HepG2 (cell line): Measurements from ENCODE around the gene ATP6V0D1. TPM values are rescaled to one million over a fixed set of nuclear protein-coding genes. Genes with fewer than 3 reads are reported as not detected.
A peak's percentile ranks its signal among the peaks of the same experiment; 100 is the strongest.

ENCODE experiments used
- ATAC-seq: fragments of 200-7000 bp; cut with Tn5 transposase; 3 replicates; pipeline ENCODE4 v1.9.1; 2020; ENCODE audit warnings: mild to moderate bottlenecking, moderate library complexity
- BruUV-seq: library from RNA; stranded (reverse); fragments of 400-500 nt; replicated peaks from 2 replicates; lab custom pipeline; 2021; lab: Mats Ljungman, UMichigan
- CTCF ChIA-PET: fragments of 300-600 bp; formaldehyde crosslinking; extraction: SDS; loops from one replicate; lab custom pipeline; 2021; ENCODE audit warnings: low total read pairs, inconsistent platforms, low intra/inter-chr PET ratio; lab: Yijun Ruan, JAX
- POLR2A ChIA-PET: fragments of 350-600 bp; sonication (Branson Sonifier 250); formaldehyde crosslinking; loops from one replicate; lab custom pipeline; 2020; ENCODE audit warnings: antibody characterized with exemption, inconsistent platforms; lab: Yijun Ruan, JAX
- DNase-seq: peaks from one replicate; pipeline ENCODE4 v3.0.0-alpha.2; 2015; ENCODE audit warnings: low spot score
- FAIRE-seq: peaks from 3 replicates; lab custom pipeline; 2011; peaks lifted over from hg19 to GRCh38; lab: Jason Lieb, UNC
- H2AFZ ChIP-seq: one replicate; pipeline ENCODE4 v1.6.1; 2011; ENCODE audit warnings: low read length, inconsistent platforms
- H3K27ac ChIP-seq: fragments of 300-600 bp; 3 replicates; pipeline ENCODE4 v1.8.0; 2011; ENCODE audit warnings: mixed run types, mild to moderate bottlenecking, mixed read lengths, low read length, inconsistent platforms; ENCODE audit not compliant: insufficient read depth; ENCODE audit errors: extremely low read length
- H3K27me3 ChIP-seq, 2 experiments: fragments of 200-600 bp in 1 of 2; 2 replicates in 1 of 2; 3 replicates in 1 of 2; pipeline versions ENCODE4 v1.6.0 to v1.8.0; 2011; ENCODE audit warnings: low read length in 2 of 2, mild to moderate bottlenecking in 2 of 2, moderate library complexity in 2 of 2, inconsistent platforms in 1 of 2; ENCODE audit not compliant: insufficient read depth in 2 of 2, control insufficient read depth in 1 of 2
- H3K36me3 ChIP-seq, 2 experiments: fragments of 200-600 bp in 1 of 2; replicated peaks in 1 of 2; 2 replicates in 1 of 2; 3 replicates in 1 of 2; pipeline versions ENCODE4 v1.5.1 to v1.8.0; 2011; ENCODE audit warnings: low read length in 2 of 2, inconsistent platforms in 1 of 2; ENCODE audit not compliant: insufficient read depth in 2 of 2, control insufficient read depth in 1 of 2
- H3K4me1 ChIP-seq: 2 replicates; pipeline ENCODE4 v1.5.1; 2012; ENCODE audit warnings: low read length, inconsistent platforms; ENCODE audit not compliant: insufficient read depth
- H3K4me2 ChIP-seq: 2 replicates; pipeline ENCODE4 v1.6.0; 2011; ENCODE audit warnings: low read depth, low read length, inconsistent platforms
- H3K4me3 ChIP-seq, 3 experiments: fragments of 200-600 bp in 1 of 3; sonication (generic), shearing (Covaris generic) in 1 of 3; replicated peaks in 1 of 3; 2 replicates each; pipeline ENCODE4 v1.5.1; 2011 to 2016; ENCODE audit warnings: low read length in 3 of 3, inconsistent platforms in 2 of 3, low read depth in 2 of 3, mild to moderate bottlenecking in 2 of 3, control low read depth in 1 of 3, mixed read lengths in 1 of 3; ENCODE audit not compliant: insufficient read depth in 1 of 3
- H3K79me2 ChIP-seq: one replicate; pipeline ENCODE4 v1.6.1; 2011; ENCODE audit warnings: low read length, inconsistent platforms; ENCODE audit not compliant: insufficient read depth
- H3K9ac ChIP-seq: 2 replicates; pipeline ENCODE4 v1.6.0; 2011; ENCODE audit warnings: mild to moderate bottlenecking, low read depth, low read length, inconsistent platforms; ENCODE audit not compliant: insufficient read depth
- H3K9me3 ChIP-seq: 2 replicates; pipeline ENCODE4 v1.5.1; 2012; ENCODE audit warnings: mild to moderate bottlenecking, low read length
- H4K20me1 ChIP-seq: 2 replicates; pipeline ENCODE4 v1.6.0; 2011; ENCODE audit warnings: inconsistent platforms, mild to moderate bottlenecking, low read length, moderate library complexity; ENCODE audit not compliant: insufficient read depth
- CTCF ChIP-seq: sonication (generic); formaldehyde crosslinking; IDR thresholded peaks from 2 replicates; pipeline ENCODE4 v1.5.0; 2020; ENCODE audit warnings: mild to moderate bottlenecking, missing genetic modification reagents, moderate library complexity
- HNRNPLL ChIP-seq: fragments of 200-400 bp; formaldehyde crosslinking; IDR thresholded peaks from 2 replicates; pipeline ENCODE4 v1.6.1; 2017; ENCODE audit warnings: mild to moderate bottlenecking, low read depth, low read length; ENCODE audit not compliant: poor library complexity, severe bottlenecking
- KDM3A ChIP-seq: IDR thresholded peaks from 2 replicates; pipeline ENCODE4 v1.6.1; 2018; ENCODE audit warnings: low read depth, missing compliant biosample characterization
- MAFK ChIP-seq, 2 experiments: IDR thresholded peaks in 1 of 2; conservative IDR thresholded peaks in 1 of 2; 2 replicates each; pipeline ENCODE4 v1.6.1; 2011; ENCODE audit warnings: improper control_type of control experiment in 2 of 2, low read length in 2 of 2
- SALL1 ChIP-seq: sonication (generic); formaldehyde crosslinking; IDR thresholded peaks from 2 replicates; pipeline ENCODE4 v1.8.0; 2022; ENCODE audit warnings: mild to moderate bottlenecking, missing genetic modification reagents
- U2AF2 ChIP-seq: fragments of 200-400 bp; formaldehyde crosslinking; IDR thresholded peaks from 2 replicates; pipeline ENCODE4 v1.6.1; 2017; ENCODE audit warnings: low read depth, mild to moderate bottlenecking, low read length
- ZNF350 ChIP-seq: sonication (generic); formaldehyde crosslinking; IDR thresholded peaks from 2 replicates; pipeline ENCODE4 v1.4.0; 2020; ENCODE audit warnings: mild to moderate bottlenecking, low read depth, missing genetic modification reagents, borderline replicate concordance
- ZNF44 ChIP-seq: sonication (generic); formaldehyde crosslinking; IDR thresholded peaks from 2 replicates; pipeline ENCODE4 v1.5.1; 2020; ENCODE audit warnings: mild to moderate bottlenecking, missing genetic modification reagents
- ZSCAN29 ChIP-seq: sonication (generic); formaldehyde crosslinking; conservative IDR thresholded peaks from 2 replicates; pipeline ENCODE4 v1.4.0; 2020; ENCODE audit warnings: mild to moderate bottlenecking, missing genetic modification reagents
- WGBS: methylation state at CpG from one replicate; pipeline ENCODE4 v1.1.6; 2017; ENCODE audit warnings: low lambda C conversion rate; 5-methylcytosine and 5-hydroxymethylcytosine counted together
- in situ Hi-C: cut with HindIII; loops from 2 replicates; pipeline ENCODE4 v1.10.0; 2017; ENCODE audit warnings: low pct_unique_long_range_greater_than_20kb; ENCODE audit not compliant: extremely low pct_ligation_motif_present
- intact Hi-C: fragments of 100-400 bp; cut with micrococcal nuclease; formaldehyde crosslinking; loops from one replicate; pipeline ENCODE4 v1.10.0; 2022; ENCODE audit not compliant: unreplicated experiment
- polyA plus RNA-seq, 8 experiments: library from polyadenylated mRNA; depleted of rRNA in 3 of 8; stranded (reverse) in 7 of 8; unstranded in 1 of 8; fragments of >200 nt; fragmentation: Illumina TruSeq in 4 of 8; extraction: Trizol in 4 of 8; gene quantifications; 2 replicates each; pipeline versions ENCODE4 v1.2.1 to v1.2.3, GENCODE V29; 2011 to 2016; ENCODE audit warnings: low read depth in 4 of 8, missing spikeins in 1 of 8, mixed read lengths in 1 of 8; ENCODE audit not compliant: insufficient read depth in 1 of 8
- total RNA-seq, 5 experiments: library from RNA; depleted of rRNA; stranded (reverse); fragments of >200 nt; fragmentation: Illumina TruSeq; extraction: Trizol; gene quantifications; 2 replicates each; pipeline ENCODE4 v1.2.3, GENCODE V29; 2016; ENCODE audit warnings: low read depth in 1 of 5
- TF ChIP-seq, protein P1 (sequence below): sonication (generic); formaldehyde crosslinking; IDR thresholded peaks from 2 replicates; pipeline ENCODE4 v1.4.0; 2020; ENCODE audit warnings: mild to moderate bottlenecking, missing genetic modification reagents
- TF ChIP-seq, protein P2 (sequence below): sonication (generic); formaldehyde crosslinking; IDR thresholded peaks from 2 replicates; pipeline ENCODE4 v1.8.0; 2022; ENCODE audit warnings: mild to moderate bottlenecking, missing genetic modification reagents

Gene ATP6V0D1
- total and polyA plus RNA-seq, 2 of the 13 experiments (the other 11 are each of a cell fraction or from before 2014, with no cell fraction given): 51.1 to 61.3 TPM

- Histone ChIP-seq H3K36me3 (no peaks in the 10 kb centered on the region), H3K4me2 (peak overlapping the region; percentile 60), H3K79me2 (no peaks in the 10 kb centered on the region), H3K4me1 (peaks cover 50% of the 10 kb centered on the region), H3K9ac (peak overlapping the region; percentile 50), H3K27me3 (peaks cover 0 to 26% of the 10 kb centered on the region in 2 experiments; a peak in 4 of 5 replicates), H3K9me3 (no peaks in the 10 kb centered on the region), H2AFZ (no peak overlapping the region), H3K27ac (no peak overlapping the region), H4K20me1 (no peaks in the 10 kb centered on the region), H3K4me3 (no peak overlapping the region)
- in situ Hi-C loops (no loop called here), intact Hi-C loops (no loop called here)
- WGBS: 44% methylated on average over 9 of the region's 15 CpGs
- FAIRE-seq: no peak
- ChIA-PET POLR2A (no interaction called here), CTCF (no interaction called here)
- BruUV-seq: no TSS peak
- no peak for ATAC-seq
- TF ChIP-seq, protein P1, sequence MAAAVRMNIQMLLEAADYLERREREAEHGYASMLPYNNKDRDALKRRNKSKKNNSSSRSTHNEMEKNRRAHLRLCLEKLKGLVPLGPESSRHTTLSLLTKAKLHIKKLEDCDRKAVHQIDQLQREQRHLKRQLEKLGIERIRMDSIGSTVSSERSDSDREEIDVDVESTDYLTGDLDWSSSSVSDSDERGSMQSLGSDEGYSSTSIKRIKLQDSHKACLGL: 0 out of 2 replicates have a peak, but pooled peaks have one; percentile 6
- no peak for TF ChIP-seq KDM3A (CRISPR knock-in tag)
- DNase-seq: no peak
These were observed 83.7 kb downstream of the ATP6V0D1 start for GRCh38 chr16:67397036-67397801.

DNA sequence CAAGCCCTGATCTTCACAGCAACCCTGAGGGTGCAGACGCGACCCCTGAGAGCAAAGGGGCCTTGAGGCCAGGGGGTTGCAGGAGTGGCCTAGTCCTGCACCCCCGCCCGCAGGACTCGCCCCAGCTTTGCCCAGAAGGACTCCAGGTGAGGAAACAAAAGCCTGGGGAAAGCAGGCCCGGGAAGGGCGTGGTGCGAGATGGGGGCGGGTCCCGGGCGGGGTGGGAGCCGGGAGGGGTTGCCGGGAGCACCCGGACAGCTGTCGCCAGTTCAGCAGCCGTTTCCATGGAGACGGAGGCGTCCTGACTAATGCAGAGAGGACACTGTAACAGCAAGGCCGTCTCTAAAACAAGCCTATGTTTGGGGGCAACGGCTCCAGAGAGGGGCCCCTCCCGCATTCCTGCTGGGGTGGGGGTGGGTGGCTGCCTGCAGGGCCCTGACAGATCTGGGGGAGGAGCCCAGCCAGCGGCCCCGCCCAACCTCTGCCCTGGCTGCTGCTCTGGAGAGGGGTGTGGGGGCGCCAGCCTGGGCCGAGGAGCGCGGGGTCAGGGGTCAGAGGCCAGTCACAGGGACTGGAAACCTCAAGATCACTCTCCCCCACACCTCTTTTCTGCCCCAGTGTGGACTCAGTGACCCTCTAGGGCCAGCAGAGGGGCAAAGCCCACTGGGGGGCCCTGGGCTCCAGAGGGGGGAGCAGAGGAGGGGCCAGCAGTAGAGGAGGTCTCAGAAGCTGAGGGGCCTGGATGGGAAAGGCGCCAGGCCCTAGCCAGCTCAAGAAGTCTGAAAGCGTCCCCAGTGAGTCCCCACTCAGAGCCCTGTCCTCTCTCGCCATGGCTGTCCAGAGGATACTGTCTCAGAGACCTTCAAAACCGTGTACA lies 84.6 kb downstream of the ATP6V0D1 start:
- POLR2A ChIA-PET: no interaction called here
- peak; percentile 63 for FAIRE-seq
- H3K4me1 ChIP-seq: peaks cover 44% of the 10 kb centered on the region
- CTCF ChIA-PET: no interaction called here
- ATAC-seq: peak; percentile 57
- in situ Hi-C loops: no loop called here
- no peak overlapping the region for H2AFZ ChIP-seq
- peaks cover 0 to 34% of the 10 kb centered on the region in 2 experiments; a peak in 4 of 5 replicates for H3K27me3 ChIP-seq
- H3K27ac ChIP-seq: no peak overlapping the region
- no peaks in the 10 kb centered on the region for H4K20me1 ChIP-seq
- WGBS: under 1% methylated on average over 26 of the region's 31 CpGs
- no peaks in the 10 kb centered on the region for H3K36me3 ChIP-seq
- H3K4me3 ChIP-seq: peak overlapping the region in 1 of 3 experiments; percentile 57; a peak in 4 of 6 replicates
- H3K79me2 ChIP-seq: no peaks in the 10 kb centered on the region
- DNase-seq: peak; percentile 96
- BruUV-seq: no TSS peak
- intact Hi-C loops: no loop called here
- H3K9ac ChIP-seq: peak overlapping the region; percentile 50
- H3K4me2 ChIP-seq: peak overlapping the region; percentile 60
- H3K9me3 ChIP-seq: no peaks in the 10 kb centered on the region
- TF ChIP-seq HNRNPLL: no peak
- no peak for TF ChIP-seq MAFK (conservative IDR thresholded peaks at IDR 0.05 in 1 of 2, IDR thresholded peaks at IDR 0.05 in 1 of 2; ENCODE audit: low read length in 2 of 2)
- TF ChIP-seq ZSCAN29 (CRISPR knock-in tag): no peak
- TF ChIP-seq CTCF (CRISPR knock-in tag): 0 out of 2 replicates have a peak, but pooled peaks have one; percentile 11
- no peak for TF ChIP-seq ZNF44 (CRISPR knock-in tag)
- TF ChIP-seq ZNF350 (CRISPR knock-in tag): no peak
- TF ChIP-seq SALL1: no peak; the same call in 1 of the 2 replicates
- TF ChIP-seq U2AF2: no peak
- TF ChIP-seq, protein P2, sequence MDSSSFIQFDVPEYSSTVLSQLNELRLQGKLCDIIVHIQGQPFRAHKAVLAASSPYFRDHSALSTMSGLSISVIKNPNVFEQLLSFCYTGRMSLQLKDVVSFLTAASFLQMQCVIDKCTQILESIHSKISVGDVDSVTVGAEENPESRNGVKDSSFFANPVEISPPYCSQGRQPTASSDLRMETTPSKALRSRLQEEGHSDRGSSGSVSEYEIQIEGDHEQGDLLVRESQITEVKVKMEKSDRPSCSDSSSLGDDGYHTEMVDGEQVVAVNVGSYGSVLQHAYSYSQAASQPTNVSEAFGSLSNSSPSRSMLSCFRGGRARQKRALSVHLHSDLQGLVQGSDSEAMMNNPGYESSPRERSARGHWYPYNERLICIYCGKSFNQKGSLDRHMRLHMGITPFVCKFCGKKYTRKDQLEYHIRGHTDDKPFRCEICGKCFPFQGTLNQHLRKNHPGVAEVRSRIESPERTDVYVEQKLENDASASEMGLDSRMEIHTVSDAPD (CRISPR knock-in tag): no peak
